Measurements from ENCODE around the gene LTBP2. TPM values are rescaled to one million over a fixed set of nuclear protein-coding genes. Genes with fewer than 3 reads are reported as not detected.
"Not testable (repeated sequence)": the region's sequence is repeated elsewhere in the genome, so short reads cannot be mapped to it uniquely, and the experiment has no call there.

The LTBP2 gene
- total RNA-seq, 1 experiment from 2014 or later, result 1.5 TPM

GRCh38 chr14:74454397-74454796 is 157.6 kb downstream of the LTBP2 start:
- H4K20me1 ChIP-seq (ENCODE audit: insufficient read depth); DNase-seq (ENCODE audit: low read depth, low spot score); H3K4me2 ChIP-seq (ENCODE audit: low read length); H3K36me3 ChIP-seq (ENCODE audit: control insufficient read depth in 1 of 2, insufficient read depth in 2 of 2, low read length in 2 of 2); H3K79me2 ChIP-seq (ENCODE audit: insufficient read depth, low read length); H3K4me1 ChIP-seq (ENCODE audit: control insufficient read depth in 1 of 2, insufficient read depth in 2 of 2, low read length in 2 of 2); H2AFZ ChIP-seq (ENCODE audit: low read depth, low read length, poor library complexity, severe bottlenecking); H3K27me3 ChIP-seq (ENCODE audit: insufficient read depth, low read length); intact Hi-C loops (cut with micrococcal nuclease); RAD21 ChIA-PET (ENCODE audit: low non-redundant PET in 1 of 2, low total read pairs in 2 of 2, uncharacterized antibody in 2 of 2, unreplicated experiment in 2 of 2); H3K27ac ChIP-seq (ENCODE audit: low read depth, low read length); ATAC-seq; CTCF ChIA-PET; H3K4me3 ChIP-seq (replicated peaks in 1 of 2; ENCODE audit: low read depth in 1 of 2, low read length in 2 of 2); H3K9ac ChIP-seq (ENCODE audit: low read length); BruUV-seq (replicated peaks); H3K9me3 ChIP-seq (ENCODE audit: control insufficient read depth in 1 of 2, insufficient read depth in 1 of 2, low read depth in 1 of 2, low read length in 2 of 2); H3K9me2 ChIP-seq (ENCODE audit: insufficient read depth): not testable (repeated sequence)
- POLR2A ChIA-PET, result interaction anchor here (0.5 kb wide), 1 partner anchor 275 kb away, joined by 3 read pairs; no protein-coding TSS in a partner anchor

Other genes starting within 250 kb of the LTBP2 start
- gene SYNDIG1L, start 186.0 kb downstream of the LTBP2 start, total RNA-seq (2021; ENCODE audit: unreplicated experiment), result not detected
- 105 TPM for gene NPC2, start 118.9 kb downstream of the LTBP2 start, total RNA-seq (2021; ENCODE audit: unreplicated experiment)
- 27.5 TPM for gene ISCA2, start 118.5 kb downstream of the LTBP2 start, total RNA-seq (2021; ENCODE audit: unreplicated experiment)
- gene AREL1, start 100.8 kb upstream of the LTBP2 start, total RNA-seq (2021; ENCODE audit: unreplicated experiment), result 45.9 TPM
- 69.0 TPM for gene FCF1, start 100.9 kb upstream of the LTBP2 start, total RNA-seq (2021; ENCODE audit: unreplicated experiment)
- gene YLPM1, start 151.1 kb upstream of the LTBP2 start, total RNA-seq (2021; ENCODE audit: unreplicated experiment), result 55.1 TPM